K562 (cell line): ENCODE results near the gene FIS1. TPM values are rescaled to one million over a fixed set of nuclear protein-coding genes. Genes with fewer than 3 reads are reported as not detected.
A peak's percentile ranks its signal among the peaks of the same experiment; 100 is the strongest.

Experiments
- AFF1 ChIP-seq, 2 experiments: fragments of 450-650 bp; IDR thresholded peaks; 2 replicates each; pipeline ENCODE4 v1.6.1; 2018; ENCODE audit warnings: mild to moderate bottlenecking in 2 of 2, low read depth in 1 of 2; ENCODE audit not compliant: partially characterized antibody in 2 of 2
- ESRRA ChIP-seq: fragments of 450-650 bp; IDR thresholded peaks from 2 replicates; pipeline ENCODE4 v1.6.1; 2014; ENCODE audit warnings: low read depth, mild to moderate bottlenecking, moderate library complexity, borderline replicate concordance
- GTF3C2 ChIP-seq: IDR thresholded peaks from 3 replicates; pipeline ENCODE4 v1.6.1; 2011; ENCODE audit warnings: borderline replicate concordance, mild to moderate bottlenecking, moderate library complexity; ENCODE audit not compliant: insufficient read length; ENCODE audit errors: extremely low read depth
- HOXB6 ChIP-seq: fragments of 250-450 bp; sonication (Bioruptor Pico); IDR thresholded peaks from 2 replicates; pipeline ENCODE4 v1.5.1; 2022; ENCODE audit warnings: mild to moderate bottlenecking, borderline replicate concordance
- KAT8 ChIP-seq: fragments of 450-650 bp; IDR thresholded peaks from 2 replicates; pipeline ENCODE4 v1.6.1; 2016; ENCODE audit warnings: low read depth, mild to moderate bottlenecking
- MEF2A ChIP-seq: IDR thresholded peaks from 2 replicates; pipeline ENCODE4 v1.6.1; 2011; ENCODE audit warnings: low read depth, mild to moderate bottlenecking, low read length, moderate library complexity; ENCODE audit not compliant: control insufficient read depth
- PBX2 ChIP-seq, 2 experiments: IDR thresholded peaks in 1 of 2; conservative IDR thresholded peaks in 1 of 2; 2 replicates each; pipeline ENCODE4 v1.6.1; 2016; ENCODE audit warnings: low read depth in 2 of 2, mild to moderate bottlenecking in 1 of 2, missing compliant biosample characterization in 1 of 2, missing genetic modification characterization in 1 of 2, moderate library complexity in 1 of 2
- PTRF ChIP-seq: fragments of 450-650 bp; IDR thresholded peaks from 2 replicates; pipeline ENCODE4 v1.6.1; 2016; ENCODE audit warnings: mild to moderate bottlenecking, missing genetic modification characterization, missing compliant biosample characterization
- PTTG1 ChIP-seq: fragments of 450-650 bp; IDR thresholded peaks from 2 replicates; pipeline ENCODE4 v1.6.1; 2016; ENCODE audit warnings: low read depth, mild to moderate bottlenecking, missing genetic modification characterization, missing compliant biosample characterization
- SNRNP70 ChIP-seq: fragments of 200-400 bp; formaldehyde crosslinking; optimal IDR thresholded peaks from 2 replicates; pipeline ENCODE3; 2017; ENCODE audit warnings: low read depth, low read length
- ZNF282 ChIP-seq: sonication (generic); formaldehyde crosslinking; IDR thresholded peaks from 2 replicates; pipeline ENCODE4 v1.8.1; 2023; ENCODE audit warnings: missing genetic modification reagents
- ZNF408 ChIP-seq: fragments of 250-450 bp; sonication (Bioruptor Pico); IDR thresholded peaks from 2 replicates; pipeline ENCODE4 v1.4.0; 2020; ENCODE audit warnings: low read depth, mild to moderate bottlenecking, moderate library complexity
- ZNF785 ChIP-seq: fragments of 250-450 bp; sonication (Bioruptor Pico); IDR thresholded peaks from 2 replicates; pipeline ENCODE4 v1.4.0; 2020; ENCODE audit warnings: mild to moderate bottlenecking
- polyA plus RNA-seq, 8 experiments: library from polyadenylated mRNA; depleted of rRNA in 4 of 8; stranded (reverse) in 5 of 8; unstranded in 3 of 8; fragments of >200 nt; fragmentation: Nextera tagmentation in 2 of 8; fragmentation: Illumina TruSeq in 1 of 8; extraction: Ambion mirVana in 2 of 8; extraction: Trizol in 1 of 8; gene quantifications; 2 replicates each; pipeline versions ENCODE4 v1.2.1 to v1.2.3, GENCODE V29; 2011 to 2014; ENCODE audit warnings: inconsistent platforms in 1 of 8, missing spikeins in 1 of 8
- total RNA-seq, 7 experiments: library from RNA; depleted of rRNA in 6 of 7; stranded (reverse); fragments of >200 nt in 6 of 7; fragmentation: Illumina TruSeq in 2 of 7; extraction: Trizol in 2 of 7; gene quantifications; 2 replicates each; pipeline versions ENCODE4 v1.2.1 to v1.2.3, GENCODE V29; 2011 to 2021; ENCODE audit warnings: low replicate concordance in 1 of 7
- TF ChIP-seq, protein P1 (sequence below): fragments of 250-450 bp; sonication (Bioruptor Pico); IDR thresholded peaks from 2 replicates; pipeline ENCODE4 v1.8.0; 2022; ENCODE audit warnings: inconsistent platforms, mild to moderate bottlenecking, moderate library complexity, borderline replicate concordance

FIS1 gene
- total and polyA plus RNA-seq, 9 of the 15 experiments (the other 6 are each of a cell fraction or from before 2014, with no cell fraction given), result 86.0 to 257 (median 144) TPM

DNA sequence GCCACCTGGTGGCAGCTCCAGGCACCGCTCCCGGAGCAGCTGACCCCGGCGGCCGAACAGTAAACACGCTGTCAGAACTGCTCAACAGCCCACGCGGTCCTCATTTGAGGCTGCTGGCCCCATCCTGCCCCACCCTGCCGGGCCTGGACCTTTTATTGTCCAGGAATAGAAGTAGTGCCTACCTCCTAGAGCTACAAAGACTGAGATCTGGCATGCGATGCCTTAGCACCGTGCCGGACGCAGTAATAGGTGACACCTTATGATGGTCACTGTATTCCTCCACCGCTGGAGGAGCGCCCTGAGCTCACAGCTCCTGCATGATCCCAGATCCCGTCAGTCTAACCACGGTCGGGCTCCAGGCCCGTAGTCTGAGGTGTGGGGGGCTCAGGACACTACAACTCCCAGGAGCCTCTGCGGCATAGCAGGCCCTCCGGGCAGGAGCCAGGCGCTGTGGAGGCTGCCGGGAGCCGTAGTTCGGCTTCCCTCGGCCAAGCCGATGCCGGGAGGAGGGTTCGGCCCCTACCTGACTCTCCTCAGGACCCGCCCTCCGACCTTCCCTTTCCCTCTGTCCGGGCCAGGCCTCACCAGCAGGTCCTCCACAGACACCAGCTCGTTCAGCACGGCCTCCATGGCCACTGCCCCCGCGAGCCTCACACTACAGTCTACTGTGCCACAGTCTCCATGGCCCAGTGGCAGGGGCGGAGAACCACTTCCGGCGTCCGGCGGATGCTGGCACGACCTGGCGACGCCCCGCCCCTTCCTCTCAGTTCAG, at the start of gene FIS1 (continued):
- TF ChIP-seq GTF3C2, result no peak
- TF ChIP-seq ESRRA, result peak; percentile 58; the same call in 1 of the 2 replicates
- no peak for TF ChIP-seq PTRF (tag)
- TF ChIP-seq AFF1 (IDR thresholded peaks at IDR 0.05; ENCODE audit: low read depth in 1 of 2, partially characterized antibody in 2 of 2), result peak; percentile 49 to 99
- TF ChIP-seq PTTG1 (tag), result no peak
- TF ChIP-seq SNRNP70, result no peak
- TF ChIP-seq KAT8, result no peak
- no peak for TF ChIP-seq ZNF785 (CRISPR knock-in tag)
- no peak for TF ChIP-seq PBX2 (CRISPR knock-in tag; IDR thresholded peaks at IDR 0.05; ENCODE audit: low read depth)
- no peak for TF ChIP-seq PBX2 (tag; conservative IDR thresholded peaks at IDR 0.05; ENCODE audit: low read depth)
- TF ChIP-seq, protein P1, sequence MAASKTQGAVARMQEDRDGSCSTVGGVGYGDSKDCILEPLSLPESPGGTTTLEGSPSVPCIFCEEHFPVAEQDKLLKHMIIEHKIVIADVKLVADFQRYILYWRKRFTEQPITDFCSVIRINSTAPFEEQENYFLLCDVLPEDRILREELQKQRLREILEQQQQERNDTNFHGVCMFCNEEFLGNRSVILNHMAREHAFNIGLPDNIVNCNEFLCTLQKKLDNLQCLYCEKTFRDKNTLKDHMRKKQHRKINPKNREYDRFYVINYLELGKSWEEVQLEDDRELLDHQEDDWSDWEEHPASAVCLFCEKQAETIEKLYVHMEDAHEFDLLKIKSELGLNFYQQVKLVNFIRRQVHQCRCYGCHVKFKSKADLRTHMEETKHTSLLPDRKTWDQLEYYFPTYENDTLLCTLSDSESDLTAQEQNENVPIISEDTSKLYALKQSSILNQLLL (CRISPR knock-in tag), result no peak
- TF ChIP-seq HOXB6, result no peak
- no peak for TF ChIP-seq MEF2A
- no peak for TF ChIP-seq ZNF408 (CRISPR knock-in tag)
- no peak for TF ChIP-seq ZNF282 (CRISPR knock-in tag)
